Activated CD4-positive, alpha-beta T cell treated with anti-CD3 and anti-CD28 coated beads, Interleukin-2, amount 50 U/mL, for 16 hours (primary cell): ENCODE data around the gene GLIS2.

Experiments used
- DNase-seq: peaks from one replicate; pipeline ENCODE4 v3.0.0-alpha.2; 2020

Gene GLIS2

GRCh38 chr16:4298761-4299522 lies 16.9 kb upstream of the GLIS2 start:
- DNase-seq, result no peak

- no peak for DNase-seq
Observed at GRCh38 chr16:4301177-4301576, 14.7 kb upstream of the GLIS2 start.

GRCh38 chr16:4301968-4302367 lies 13.9 kb upstream of the GLIS2 start:
- no peak for DNase-seq

- DNase-seq, result no peak
Observed at GRCh38 chr16:4303973-4304372, 11.9 kb upstream of the GLIS2 start.

GRCh38 chr16:4306470-4307214 lies 9.2 kb upstream of the GLIS2 start:
- DNase-seq, result peak; percentile 31

GRCh38 chr16:4307215-4308037 lies 8.4 kb upstream of the GLIS2 start:
- peak; percentile 96 for DNase-seq

GRCh38 chr16:4309102-4309832 lies 6.6 kb upstream of the GLIS2 start:
- DNase-seq, result no peak

- DNase-seq, result peak; percentile 56
Observed at GRCh38 chr16:4309833-4310266, 6.0 kb upstream of the GLIS2 start.

- peak; percentile 20 for DNase-seq
Observed at GRCh38 chr16:4313563-4314531, 2.0 kb upstream of the GLIS2 start.

- DNase-seq, result peak; percentile 32
Observed at GRCh38 chr16:4314532-4315185, 1.2 kb upstream of the GLIS2 start.

GRCh38 chr16:4316108-4316863 lies 419 bp downstream of the GLIS2 start:
- no peak for DNase-seq

GRCh38 chr16:4316864-4317531 lies 1.1 kb downstream of the GLIS2 start:
- no peak for DNase-seq

- no peak for DNase-seq
Observed at GRCh38 chr16:4317532-4318450, 1.9 kb downstream of the GLIS2 start.

- DNase-seq, result no peak
Observed at GRCh38 chr16:4318451-4318910, 2.6 kb downstream of the GLIS2 start.

- DNase-seq, result no peak
Observed at GRCh38 chr16:4318967-4319366, 3.1 kb downstream of the GLIS2 start.

GRCh38 chr16:4319454-4320421 lies 3.9 kb downstream of the GLIS2 start:
- peak; percentile 42 for DNase-seq

GRCh38 chr16:4320571-4321137 lies 4.8 kb downstream of the GLIS2 start:
- no peak for DNase-seq
